SKM-1 treated with dmso at 0.1 percent for 144 hours (cell line): ENCODE results near the gene ACBD6.
"Not testable (repeated sequence)": the region's sequence is repeated elsewhere in the genome, so short reads cannot be mapped to it uniquely, and the experiment has no call there.

Experiments
- DNase-seq: peaks from one replicate; lab custom pipeline; 2025; ENCODE audit not compliant: unreplicated experiment; lab: John Stamatoyannopoulos, UW

ACBD6 gene

GRCh38 chr1:180497826-180498225 lies 4.6 kb downstream of the ACBD6 start:
- DNase-seq: no peak

- DNase-seq: no peak
These were observed 8.0 kb downstream of the ACBD6 start for GRCh38 chr1:180494370-180494769.

GRCh38 chr1:180489976-180490375 lies 12.4 kb downstream of the ACBD6 start:
- DNase-seq: no peak

GRCh38 chr1:180489313-180489712 lies 13.1 kb downstream of the ACBD6 start:
- no peak for DNase-seq

- DNase-seq: no peak
These were observed 13.7 kb downstream of the ACBD6 start for GRCh38 chr1:180488661-180489060.

GRCh38 chr1:180486092-180486491 lies 16.3 kb downstream of the ACBD6 start:
- no peak for DNase-seq

- no peak for DNase-seq
These were observed 17.9 kb downstream of the ACBD6 start for GRCh38 chr1:180484490-180484889.

GRCh38 chr1:180482425-180483275 lies 19.7 kb downstream of the ACBD6 start:
- DNase-seq: peak; percentile 75

GRCh38 chr1:180470031-180470430 lies 32.3 kb downstream of the ACBD6 start:
- DNase-seq: no peak

- DNase-seq: no peak
These were observed 34.1 kb downstream of the ACBD6 start for GRCh38 chr1:180468311-180468710.

GRCh38 chr1:180462102-180462501 lies 40.3 kb downstream of the ACBD6 start:
- DNase-seq: no peak

- not testable (repeated sequence) for DNase-seq
These were observed 40.7 kb downstream of the ACBD6 start for GRCh38 chr1:180461682-180462081.

- DNase-seq: no peak
These were observed 43.6 kb downstream of the ACBD6 start for GRCh38 chr1:180458807-180459206.

GRCh38 chr1:180456191-180456590 lies 46.2 kb downstream of the ACBD6 start:
- DNase-seq: no peak

- no peak for DNase-seq
These were observed 50.9 kb downstream of the ACBD6 start for GRCh38 chr1:180451504-180451903.

GRCh38 chr1:180444522-180444921 lies 57.9 kb downstream of the ACBD6 start:
- DNase-seq: no peak

- DNase-seq: no peak
These were observed 62.0 kb downstream of the ACBD6 start for GRCh38 chr1:180440335-180440734.

GRCh38 chr1:180435566-180435965 lies 66.8 kb downstream of the ACBD6 start:
- no peak for DNase-seq

GRCh38 chr1:180433873-180434272 lies 68.5 kb downstream of the ACBD6 start:
- no peak for DNase-seq

GRCh38 chr1:180431683-180432082 lies 70.7 kb downstream of the ACBD6 start:
- DNase-seq: no peak

- DNase-seq: peak; percentile 47
These were observed 73.3 kb downstream of the ACBD6 start for GRCh38 chr1:180428782-180429695.

- no peak for DNase-seq
These were observed 76.4 kb downstream of the ACBD6 start for GRCh38 chr1:180425952-180426351.
